ENCODE measurements around the gene LRRC8E.
A peak's percentile ranks its signal among the peaks of the same experiment; 100 is the strongest.
"Not testable (repeated sequence)": the region's sequence is repeated elsewhere in the genome, so short reads cannot be mapped to it uniquely, and the experiment has no call there.

Gene LRRC8E

GRCh38 chr19:7908742-7909461, 20.6 kb downstream of the LRRC8E start:
- DNase-seq (ENCODE audit: low read depth in 2 of 2) = no peak

GRCh38 chr19:7909471-7910067, 21.3 kb downstream of the LRRC8E start:
- no peak for DNase-seq (ENCODE audit: low read depth in 2 of 2)

- no peak for DNase-seq (ENCODE audit: low read depth in 2 of 2)
Measured at GRCh38 chr19:7910321-7911161, 22.2 kb downstream of the LRRC8E start.

- DNase-seq (ENCODE audit: low read depth in 2 of 2) = no peak
Measured at GRCh38 chr19:7911508-7912143, 23.3 kb downstream of the LRRC8E start.

- no peak for DNase-seq (ENCODE audit: low read depth in 2 of 2)
Measured at GRCh38 chr19:7912144-7912696, 23.9 kb downstream of the LRRC8E start.

GRCh38 chr19:7912697-7913564, 24.6 kb downstream of the LRRC8E start:
- DNase-seq (ENCODE audit: low read depth in 2 of 2) = no peak

GRCh38 chr19:7913652-7914051, 25.3 kb downstream of the LRRC8E start:
- no peak for DNase-seq (ENCODE audit: low read depth in 2 of 2)

GRCh38 chr19:7914099-7914498, 25.8 kb downstream of the LRRC8E start:
- no peak for DNase-seq (ENCODE audit: low read depth in 2 of 2)

GRCh38 chr19:7914598-7915045, 26.3 kb downstream of the LRRC8E start, which contains the start of gene TGFBR3L:
Gene TGFBR3L (plus strand): TSS chr19:7914830.
- no peak for DNase-seq (ENCODE audit: low read depth in 2 of 2)

GRCh38 chr19:7915250-7916102, 27.2 kb downstream of the LRRC8E start:
- DNase-seq (ENCODE audit: low read depth in 2 of 2) = no peak

- DNase-seq (ENCODE audit: low read depth in 2 of 2) = no peak
Measured at GRCh38 chr19:7916103-7916954, 28.0 kb downstream of the LRRC8E start.

GRCh38 chr19:7916955-7917266, 28.6 kb downstream of the LRRC8E start:
- DNase-seq (ENCODE audit: low read depth in 2 of 2) = no peak

GRCh38 chr19:7917267-7918061, 29.2 kb downstream of the LRRC8E start:
- DNase-seq (ENCODE audit: low read depth in 2 of 2) = peak in 1 of 2 donors; percentile 49

GRCh38 chr19:7918062-7918614, 29.8 kb downstream of the LRRC8E start:
- DNase-seq (ENCODE audit: low read depth in 2 of 2) = not testable (repeated sequence)

- no peak for DNase-seq (ENCODE audit: low read depth in 2 of 2)
Measured at GRCh38 chr19:7918615-7919421, 30.5 kb downstream of the LRRC8E start.

GRCh38 chr19:7919610-7920518, 31.6 kb downstream of the LRRC8E start, which contains the start of gene SNAPC2:
Gene SNAPC2 (plus strand): TSS chr19:7920338. CDS start chr19:7920367, 29 bp downstream.
- peak; percentile 93 for DNase-seq (ENCODE audit: low read depth in 2 of 2)
